ENCODE measurements around the gene TCTN3.

The TCTN3 gene

GRCh38 chr10:95618101-95618500, 75.6 kb downstream of the TCTN3 start:
- DNase-seq: no peak

GRCh38 chr10:95616446-95616845, 77.3 kb downstream of the TCTN3 start:
- no peak for DNase-seq

All from activated T-cell treated with anti-CD3 and anti-CD28 coated beads, Interleukin-2, amount 50 U/mL, for 1 hour (primary cell).